ENCODE results near the gene TWF2. TPM values are rescaled to one million over a fixed set of nuclear protein-coding genes. Genes with fewer than 3 reads are reported as not detected.

TWF2 gene
- total and polyA plus RNA-seq, 2 of the 13 experiments (the other 11 are each of a cell fraction or from before 2014, with no cell fraction given), result 45.5 to 108 TPM

- TF ChIP-seq KMT2B (CRISPR knock-in tag; IDR thresholded peaks at IDR 0.05), result peak; percentile 51
- TF ChIP-seq FOXJ3 (CRISPR knock-in tag; IDR thresholded peaks at IDR 0.05; ENCODE audit: borderline replicate concordance), result no peak
- no peak for TF ChIP-seq CERS6 (CRISPR knock-in tag; IDR thresholded peaks at IDR 0.05)
- no peak; the same call in 1 of the 2 replicates for TF ChIP-seq ZNF331 (CRISPR knock-in tag; IDR thresholded peaks at IDR 0.05)
- TF ChIP-seq NR0B2 (CRISPR knock-in tag; IDR thresholded peaks at IDR 0.05), result 0 out of 2 replicates have a peak, but pooled peaks have one; percentile 13
- peak; percentile 47; the same call in 1 of the 2 replicates for TF ChIP-seq MXD1 (CRISPR knock-in tag; IDR thresholded peaks at IDR 0.05)
- TF ChIP-seq IRF2 (CRISPR knock-in tag; IDR thresholded peaks at IDR 0.05), result 0 out of 2 replicates have a peak, but pooled peaks have one; percentile 3
- peak; percentile 80 for TF ChIP-seq YY1 (IDR thresholded peaks at IDR 0.05; ENCODE audit: insufficient read depth, insufficient replicate concordance, low read depth, low read length)
- peak; percentile 23; the same call in 1 of the 2 replicates for TF ChIP-seq ZNF274 (CRISPR knock-in tag; IDR thresholded peaks at IDR 0.05)
- TF ChIP-seq ZNF781 (CRISPR knock-in tag; IDR thresholded peaks at IDR 0.05; ENCODE audit: borderline replicate concordance, not compliant biosample characterization), result peak; percentile 9
- TF ChIP-seq DDIT3 (CRISPR knock-in tag; IDR thresholded peaks at IDR 0.05), result no peak
- no peak for TF ChIP-seq ZBTB49 (CRISPR knock-in tag; IDR thresholded peaks at IDR 0.05; ENCODE audit: borderline replicate concordance)
- 0 out of 2 replicates have a peak, but pooled peaks have one; percentile 35 for TF ChIP-seq LRRFIP1 (CRISPR knock-in tag; conservative IDR thresholded peaks at IDR 0.05)
- TF ChIP-seq ZNF546 (CRISPR knock-in tag; conservative IDR thresholded peaks at IDR 0.05), result no peak
- TF ChIP-seq NFE2 (CRISPR knock-in tag; IDR thresholded peaks at IDR 0.05), result no peak
- TF ChIP-seq POLR2G (IDR thresholded peaks at IDR 0.05; ENCODE audit: low read depth, low read length), result peak; percentile 73
- TF ChIP-seq NFIB (CRISPR knock-in tag; IDR thresholded peaks at IDR 0.05; ENCODE audit: borderline replicate concordance), result no peak
- no peak; the same call in 1 of the 2 replicates for TF ChIP-seq ZBTB42 (CRISPR knock-in tag; IDR thresholded peaks at IDR 0.05)
- TF ChIP-seq ATM (IDR thresholded peaks at IDR 0.05; ENCODE audit: borderline replicate concordance), result no peak
- TF ChIP-seq RORA (CRISPR knock-in tag; IDR thresholded peaks at IDR 0.05), result no peak
Measured at GRCh38 chr3:52238761-52239701, at the start of gene TWF2 (continued).
